Measurements from ENCODE around the gene COL5A1.

DNA sequence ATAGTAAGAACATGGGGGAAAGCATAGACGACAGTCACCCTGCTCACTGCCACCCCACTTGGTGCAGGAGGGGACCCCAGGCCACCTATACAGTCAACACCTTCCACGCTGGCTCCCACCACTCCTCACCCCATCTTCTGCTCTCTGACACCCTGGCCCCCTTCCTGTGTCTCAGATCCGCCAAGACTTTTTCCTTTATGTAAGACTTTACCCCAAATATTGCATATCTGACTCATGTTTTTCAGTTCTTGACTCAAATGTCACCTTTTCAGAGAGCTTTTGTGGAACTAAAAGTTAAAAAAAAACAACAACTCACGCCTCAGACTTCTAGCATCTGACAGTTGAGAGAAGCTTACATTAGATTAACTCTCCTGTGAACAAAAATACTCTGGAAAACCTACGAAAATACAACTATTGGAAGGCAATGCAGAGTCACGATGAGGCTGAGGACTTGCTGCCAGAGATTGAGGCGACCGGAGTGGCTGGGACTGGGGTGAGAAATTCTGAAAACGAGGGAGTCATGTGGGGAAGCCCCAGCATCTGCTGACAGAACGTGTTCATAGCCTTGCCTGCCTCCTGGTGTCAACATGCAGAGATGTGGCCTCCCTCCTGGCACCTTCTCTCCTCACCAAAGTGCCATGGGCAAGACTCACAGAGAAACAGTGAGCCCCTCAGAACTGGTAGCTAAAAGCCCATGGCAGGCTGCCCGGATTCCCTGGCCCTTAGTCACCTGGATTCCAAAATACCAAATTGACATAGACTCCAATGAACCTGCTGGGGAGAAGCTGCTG lies 216.6 kb downstream of the COL5A1 start:
- TF ChIP-seq, protein P1, sequence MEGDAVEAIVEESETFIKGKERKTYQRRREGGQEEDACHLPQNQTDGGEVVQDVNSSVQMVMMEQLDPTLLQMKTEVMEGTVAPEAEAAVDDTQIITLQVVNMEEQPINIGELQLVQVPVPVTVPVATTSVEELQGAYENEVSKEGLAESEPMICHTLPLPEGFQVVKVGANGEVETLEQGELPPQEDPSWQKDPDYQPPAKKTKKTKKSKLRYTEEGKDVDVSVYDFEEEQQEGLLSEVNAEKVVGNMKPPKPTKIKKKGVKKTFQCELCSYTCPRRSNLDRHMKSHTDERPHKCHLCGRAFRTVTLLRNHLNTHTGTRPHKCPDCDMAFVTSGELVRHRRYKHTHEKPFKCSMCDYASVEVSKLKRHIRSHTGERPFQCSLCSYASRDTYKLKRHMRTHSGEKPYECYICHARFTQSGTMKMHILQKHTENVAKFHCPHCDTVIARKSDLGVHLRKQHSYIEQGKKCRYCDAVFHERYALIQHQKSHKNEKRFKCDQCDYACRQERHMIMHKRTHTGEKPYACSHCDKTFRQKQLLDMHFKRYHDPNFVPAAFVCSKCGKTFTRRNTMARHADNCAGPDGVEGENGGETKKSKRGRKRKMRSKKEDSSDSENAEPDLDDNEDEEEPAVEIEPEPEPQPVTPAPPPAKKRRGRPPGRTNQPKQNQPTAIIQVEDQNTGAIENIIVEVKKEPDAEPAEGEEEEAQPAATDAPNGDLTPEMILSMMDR (IDR thresholded peaks at IDR 0.05; ENCODE audit: borderline replicate concordance, extremely low read depth, low read length, poor library complexity, severe bottlenecking) = no peak
- no peak for TF ChIP-seq EZH2 (IDR thresholded peaks at IDR 0.05; ENCODE audit: borderline replicate concordance, low read depth, low read length, severe bottlenecking)

All from DND-41 (cell line).